Activated B cell treated with CpG ODN at 0.5 μM for 24 hours (primary cell): ENCODE measurements around the gene MAN1B1. TPM values are rescaled to one million over a fixed set of nuclear protein-coding genes. Genes with fewer than 3 reads are reported as not detected.

ENCODE experiments used
- ATAC-seq: fragments of 200-7000 bp; cut with Tn5 transposase; one replicate; pipeline ENCODE4 v1.10.0; 2021; ENCODE audit warnings: low read depth, mild to moderate bottlenecking, moderate library complexity
- CTCF ChIA-PET: fragments of 350-600 bp; sonication (Branson Sonifier 250); formaldehyde crosslinking; loops from one replicate; lab custom pipeline; 2021; ENCODE audit warnings: antibody characterized with exemption; lab: Charles Lee
- POLR2A ChIA-PET: fragments of 350-600 bp; sonication (Branson Sonifier 250); formaldehyde crosslinking; loops from one replicate; lab custom pipeline; 2021; ENCODE audit warnings: antibody characterized with exemption; lab: Charles Lee
- DNase-seq: peaks from one replicate; pipeline ENCODE4 v3.0.0; 2022
- H3K27ac Mint-ChIP-seq: one replicate; pipeline ENCODE4 v1.8.0; 2020; ENCODE audit warnings: mixed read lengths
- H3K27me3 Mint-ChIP-seq: one replicate; pipeline ENCODE4 v1.8.0; 2021; ENCODE audit warnings: mixed read lengths
- H3K36me3 Mint-ChIP-seq: one replicate; pipeline ENCODE4 v1.8.0; 2021; ENCODE audit warnings: low read depth, mixed read lengths
- H3K4me1 Mint-ChIP-seq: one replicate; pipeline ENCODE4 v1.8.0; 2021; ENCODE audit warnings: mixed read lengths
- H3K4me3 Mint-ChIP-seq: one replicate; pipeline ENCODE4 v1.8.0; 2020; ENCODE audit warnings: mild to moderate bottlenecking, mixed read lengths
- H3K9me3 Mint-ChIP-seq: one replicate; pipeline ENCODE4 v1.8.0; 2020; ENCODE audit warnings: mixed read lengths
- CTCF ChIP-seq: fragments of 200-600 bp; IDR thresholded peaks from one replicate; pipeline ENCODE4 v1.8.0; 2022; ENCODE audit warnings: antibody characterized with exemption, mild to moderate bottlenecking
- intact Hi-C: fragments of 100-400 bp; cut with micrococcal nuclease; formaldehyde crosslinking; loops from one replicate; pipeline ENCODE4 v1.15.1; 2024
- total RNA-seq: library from RNA; stranded (reverse); gene quantifications from 2 replicates; pipeline ENCODE4 v1.2.3, GENCODE V29; 2022

Gene MAN1B1
- total RNA-seq, 1 donor from 2014 or later: 37.7 TPM

DNA sequence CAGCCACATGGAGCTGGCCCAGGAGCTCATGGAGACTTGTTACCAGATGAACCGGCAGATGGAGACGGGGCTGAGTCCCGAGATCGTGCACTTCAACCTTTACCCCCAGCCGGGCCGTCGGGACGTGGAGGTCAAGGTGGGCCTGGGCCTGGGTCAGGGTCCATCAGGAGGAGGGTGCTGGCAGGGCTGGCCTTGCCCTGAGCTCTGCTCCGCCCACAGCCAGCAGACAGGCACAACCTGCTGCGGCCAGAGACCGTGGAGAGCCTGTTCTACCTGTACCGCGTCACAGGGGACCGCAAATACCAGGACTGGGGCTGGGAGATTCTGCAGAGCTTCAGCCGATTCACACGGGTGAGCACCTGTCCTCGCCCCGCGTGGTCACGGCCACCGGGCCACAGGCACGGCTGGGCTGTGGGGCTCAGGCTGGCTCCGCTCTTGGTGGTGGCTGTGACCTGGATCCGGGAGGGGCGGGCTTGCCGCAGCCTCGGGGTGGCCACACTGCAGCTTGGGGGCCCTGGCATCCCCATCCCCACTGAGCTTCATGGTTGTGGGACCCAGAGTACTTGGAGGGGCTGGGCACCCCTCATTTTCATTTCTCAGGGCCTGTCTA lies 20.6 kb downstream of the MAN1B1 start:
- Mint-ChIP-seq H3K4me3 (no peak overlapping the region), H3K4me1 (no peaks in the 10 kb centered on the region), H3K36me3 (peaks cover 27% of the 10 kb centered on the region), H3K27ac (no peak overlapping the region), H3K27me3 (no peaks in the 10 kb centered on the region), H3K9me3 (no peaks in the 10 kb centered on the region)
- intact Hi-C loops: no loop called here
- CTCF ChIA-PET: no interaction called here
- DNase-seq (no peak), ATAC-seq (no peak)
- POLR2A ChIA-PET: no interaction called here
- no peak for TF ChIP-seq CTCF

DNA sequence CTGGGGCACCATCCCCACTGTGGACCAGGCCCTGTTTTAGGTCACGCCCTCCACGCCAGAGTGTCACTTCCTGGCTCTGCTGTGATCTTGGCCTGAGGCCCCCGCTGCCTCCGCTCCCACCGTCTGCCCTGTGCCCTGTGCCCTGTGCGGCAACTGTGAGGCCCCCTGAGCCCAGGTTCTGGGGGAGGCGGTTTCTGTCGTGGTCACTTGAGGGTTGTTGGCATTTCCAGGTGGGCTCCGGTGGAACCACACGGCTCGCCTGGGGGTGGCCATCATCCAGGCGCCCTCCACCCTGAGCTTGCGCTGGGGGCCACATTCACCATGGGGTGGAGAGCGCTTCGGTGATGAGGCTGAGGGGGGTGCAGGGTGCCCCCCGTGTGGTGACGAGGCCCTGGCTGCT lies 21.2 kb downstream of the MAN1B1 start:
- ATAC-seq: no peak
- Mint-ChIP-seq H3K4me1 (peaks cover 2% of the 10 kb centered on the region), H3K36me3 (peaks cover 29% of the 10 kb centered on the region), H3K27me3 (no peaks in the 10 kb centered on the region), H3K4me3 (no peak overlapping the region), H3K9me3 (no peaks in the 10 kb centered on the region), H3K27ac (no peak overlapping the region)
- ChIA-PET CTCF (no interaction called here), POLR2A (no interaction called here)
- DNase-seq: no peak
- intact Hi-C loops: no loop called here
- TF ChIP-seq CTCF: no peak

- no peak overlapping the region for H3K4me3 Mint-ChIP-seq
- TF ChIP-seq CTCF: no peak
- CTCF ChIA-PET: no interaction called here
- ATAC-seq (no peak), DNase-seq (no peak)
- no peaks in the 10 kb centered on the region for H3K27me3 Mint-ChIP-seq
- H3K36me3 Mint-ChIP-seq: peaks cover 31% of the 10 kb centered on the region
- peaks cover 8% of the 10 kb centered on the region for H3K4me1 Mint-ChIP-seq
- no peak overlapping the region for H3K27ac Mint-ChIP-seq
- POLR2A ChIA-PET: interaction anchor here (0.5 to 0.6 kb wide), 3 partner anchors 14 to 41 kb away, joined by 3 to 8 read pairs (median 3); no protein-coding TSS in a partner anchor
- intact Hi-C loops: no loop called here
- H3K9me3 Mint-ChIP-seq: no peaks in the 10 kb centered on the region
Observed at GRCh38 chr9:137108608-137109249, 21.9 kb downstream of the MAN1B1 start.

GRCh38 chr9:137109250-137110146 lies 22.7 kb downstream of the MAN1B1 start:
- no peak overlapping the region for H3K27ac Mint-ChIP-seq
- H3K4me1 Mint-ChIP-seq: peaks cover 8% of the 10 kb centered on the region
- H3K9me3 Mint-ChIP-seq: no peaks in the 10 kb centered on the region
- H3K4me3 Mint-ChIP-seq: no peak overlapping the region
- peaks cover 31% of the 10 kb centered on the region for H3K36me3 Mint-ChIP-seq
- no peak for DNase-seq
- intact Hi-C loops: no loop called here
- no peaks in the 10 kb centered on the region for H3K27me3 Mint-ChIP-seq
- TF ChIP-seq CTCF: no peak
- ChIA-PET POLR2A (interaction anchor here (0.5 to 0.6 kb wide), 2 partner anchors 23 to 42 kb away, joined by 3 read pairs; no protein-coding TSS in a partner anchor), CTCF (no interaction called here)
- ATAC-seq: no peak
